Muscle of arm (tissue), 12 donors: ENCODE measurements around the gene KAT2B. TPM values are rescaled to one million over a fixed set of nuclear protein-coding genes. Genes with fewer than 3 reads are reported as not detected.
A peak's percentile ranks its signal among the peaks of the same experiment; 100 is the strongest.

Source experiments
- DNase-seq: peaks from one replicate; pipeline ENCODE4 v3.0.0-alpha.2; 2013
- polyA plus RNA-seq, 12 donors: library from polyadenylated mRNA; unstranded; fragments of 120-200 nt; gene quantifications; one replicate each; pipeline ENCODE4 v1.2.1, GENCODE V29; 2013; ENCODE audit not compliant: insufficient read length in 12 of 12

The KAT2B gene
- polyA plus RNA-seq, 12 donors: 15.4 to 31.3 (median 25.7) TPM; not detected in 1

DNA sequence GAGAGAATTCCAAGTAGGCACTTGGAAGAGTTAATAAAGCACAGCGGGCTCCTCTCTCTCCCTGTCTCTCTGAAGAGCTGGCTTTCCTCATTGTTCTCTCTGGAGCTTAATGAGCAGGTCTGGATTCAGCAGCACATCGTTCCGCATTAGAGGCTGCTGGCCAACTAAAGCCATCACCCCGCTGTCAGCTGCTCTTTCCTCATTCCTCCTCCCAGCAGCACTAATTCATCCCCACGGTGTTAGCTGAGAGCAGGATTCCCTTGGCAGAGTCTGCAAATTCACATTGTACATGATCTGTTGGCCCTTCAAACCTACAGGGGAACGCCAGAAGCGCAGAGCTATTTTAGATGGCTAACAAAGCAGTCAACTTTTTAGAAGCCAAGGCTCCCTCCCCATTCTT lies 101.6 kb downstream of the KAT2B start:
- peak; percentile 90 for DNase-seq

DNA sequence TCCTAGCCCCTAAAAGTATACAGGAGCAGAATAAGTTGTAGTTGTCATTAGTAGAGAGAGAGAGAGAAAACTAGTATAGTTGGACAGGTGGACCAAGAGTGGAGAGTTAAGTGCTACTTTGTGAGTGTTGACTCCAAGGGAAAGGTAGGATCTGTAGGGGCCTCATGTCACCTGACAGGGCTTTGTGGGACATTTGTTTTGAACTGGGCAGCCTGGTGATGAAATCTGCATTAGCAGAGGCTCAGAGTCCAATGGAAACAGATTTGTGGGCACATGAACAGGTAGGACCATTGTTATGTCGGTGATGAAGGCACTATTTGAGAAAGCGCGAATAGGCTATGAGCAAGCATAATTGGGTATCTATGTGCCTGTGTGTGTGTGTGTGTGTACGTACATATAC lies 102.3 kb downstream of the KAT2B start:
- no peak for DNase-seq

DNA sequence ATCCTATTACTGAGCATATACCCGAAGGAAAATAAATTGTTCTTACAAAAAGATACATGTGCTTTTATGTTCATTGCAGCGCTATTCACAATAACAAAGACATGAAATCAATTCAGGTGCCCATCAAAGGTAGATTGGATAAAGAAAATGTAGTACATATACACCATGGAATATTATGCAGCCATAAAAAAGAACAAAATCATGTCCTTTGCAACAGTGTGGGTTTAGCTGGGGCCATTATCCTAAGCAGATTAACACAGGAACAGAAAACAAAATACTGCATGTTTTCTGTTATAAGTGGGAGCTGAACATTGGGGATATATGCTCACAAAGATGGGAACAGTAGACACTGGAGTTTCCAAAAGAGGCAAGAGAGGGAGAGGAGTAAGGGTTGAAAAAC lies 103.3 kb downstream of the KAT2B start:
- DNase-seq: no peak

DNA sequence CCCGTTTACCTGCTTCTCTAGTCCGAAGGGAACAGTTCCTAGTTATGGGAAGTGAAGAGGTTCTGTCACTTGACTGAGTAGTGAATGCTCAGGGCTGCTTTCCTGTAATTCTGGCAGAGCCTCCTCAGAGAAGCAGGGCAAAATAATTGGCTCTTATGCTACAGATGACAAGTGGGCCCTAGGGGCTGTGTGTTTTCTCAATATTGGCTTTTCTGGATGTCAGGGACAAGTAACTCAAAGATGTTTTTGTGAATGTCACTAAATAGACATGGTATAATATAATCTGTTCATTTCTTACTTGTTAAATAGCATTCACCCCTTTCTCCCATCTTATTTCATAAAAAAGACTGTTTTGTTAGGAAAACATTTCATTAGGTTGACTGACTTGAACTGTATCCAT lies 105.6 kb downstream of the KAT2B start:
- DNase-seq: no peak

DNA sequence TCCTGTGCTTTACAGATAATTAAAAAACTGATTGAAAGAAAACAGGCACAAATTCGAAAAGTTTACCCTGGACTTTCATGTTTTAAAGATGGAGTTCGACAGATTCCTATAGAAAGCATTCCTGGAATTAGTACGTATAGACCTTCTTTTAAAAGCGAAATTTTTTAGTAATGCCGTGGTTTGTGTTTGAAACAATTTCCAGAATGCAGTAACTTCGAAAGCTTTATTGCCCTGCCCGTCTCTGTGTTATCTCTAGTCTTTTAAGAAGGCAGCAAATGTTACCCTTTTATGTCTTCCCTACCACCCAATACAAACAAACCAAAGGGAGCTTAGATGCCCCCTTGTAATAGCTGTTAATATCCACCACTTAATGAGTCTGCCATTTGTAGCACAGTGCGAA lies 106.1 kb downstream of the KAT2B start:
- no peak for DNase-seq

DNA sequence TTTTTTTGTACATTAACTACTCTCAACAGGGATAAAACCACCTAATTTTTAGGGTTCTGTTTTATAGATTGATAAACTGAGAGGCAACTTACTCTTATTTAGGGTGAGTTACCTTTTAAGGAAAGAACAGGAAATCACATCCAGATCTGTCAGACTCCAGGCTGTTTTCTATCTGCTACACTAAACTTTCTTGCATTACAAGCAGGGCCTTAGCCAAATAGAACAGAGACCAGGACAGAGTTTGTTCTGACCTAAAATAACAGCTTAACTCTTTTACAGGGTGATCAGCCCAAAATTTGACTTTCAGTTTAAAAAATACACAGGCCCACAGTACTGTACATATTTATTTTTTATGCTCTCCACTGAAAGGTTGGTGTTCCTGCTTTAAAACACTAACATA lies 107.1 kb downstream of the KAT2B start:
- no peak for DNase-seq

DNA sequence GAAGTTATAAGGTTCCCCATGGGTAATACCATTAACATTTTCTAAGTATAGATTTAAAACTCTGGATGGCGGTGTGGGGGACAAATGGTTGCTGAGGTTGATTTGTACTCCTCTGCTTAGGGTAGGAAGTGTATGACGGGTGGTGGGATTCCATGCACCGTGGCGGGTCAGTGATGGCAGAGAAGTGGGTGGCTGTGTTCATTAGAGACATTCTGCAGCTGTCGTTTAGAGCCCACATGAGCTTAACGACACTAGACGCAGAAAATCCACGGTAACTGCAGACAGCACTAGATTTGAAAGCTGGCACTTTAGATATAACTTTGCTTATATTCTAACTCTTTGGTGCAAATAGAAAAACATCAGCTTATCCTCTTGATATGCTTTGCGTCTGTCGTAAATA lies 108.2 kb downstream of the KAT2B start:
- no peak for DNase-seq

DNA sequence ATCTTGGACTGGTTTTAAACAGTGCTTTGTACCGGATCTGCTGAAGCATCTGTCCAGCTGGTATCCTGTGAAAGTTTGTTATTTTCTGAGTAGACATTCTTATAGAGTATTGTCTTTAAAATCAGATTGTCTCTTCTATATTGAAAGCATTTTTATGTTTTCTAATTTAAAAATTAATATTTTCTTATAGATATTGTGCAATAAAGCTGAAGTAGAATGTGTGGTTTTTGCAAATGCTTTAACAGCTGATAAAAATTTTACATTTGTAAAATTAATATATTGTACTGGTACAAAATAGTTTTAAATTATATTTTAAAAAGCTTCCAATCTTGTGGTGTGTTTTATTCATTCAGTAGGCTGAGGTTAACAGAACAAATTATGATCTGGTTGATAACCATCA lies 113.8 kb downstream of the KAT2B start:
- no peak for DNase-seq

DNA sequence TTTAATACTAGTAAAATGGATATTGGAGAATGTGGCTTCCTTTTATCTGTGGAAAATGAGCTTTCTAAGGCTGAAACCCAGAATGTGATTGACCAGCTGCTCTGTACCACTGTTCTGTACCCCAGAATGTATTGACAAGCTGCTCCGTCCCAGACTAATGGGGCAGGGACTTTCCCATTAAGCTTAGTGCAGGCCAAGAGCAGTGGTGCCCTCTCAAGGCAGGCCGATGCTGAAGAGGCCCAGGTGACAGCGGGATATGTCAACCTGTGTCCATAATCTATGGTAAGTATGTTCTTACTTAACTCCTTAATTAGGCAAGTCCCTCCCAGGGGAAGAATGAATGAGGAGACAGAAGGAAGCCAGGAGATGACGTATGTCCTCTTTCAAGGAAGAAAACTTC lies 114.7 kb downstream of the KAT2B start:
- no peak for DNase-seq

DNA sequence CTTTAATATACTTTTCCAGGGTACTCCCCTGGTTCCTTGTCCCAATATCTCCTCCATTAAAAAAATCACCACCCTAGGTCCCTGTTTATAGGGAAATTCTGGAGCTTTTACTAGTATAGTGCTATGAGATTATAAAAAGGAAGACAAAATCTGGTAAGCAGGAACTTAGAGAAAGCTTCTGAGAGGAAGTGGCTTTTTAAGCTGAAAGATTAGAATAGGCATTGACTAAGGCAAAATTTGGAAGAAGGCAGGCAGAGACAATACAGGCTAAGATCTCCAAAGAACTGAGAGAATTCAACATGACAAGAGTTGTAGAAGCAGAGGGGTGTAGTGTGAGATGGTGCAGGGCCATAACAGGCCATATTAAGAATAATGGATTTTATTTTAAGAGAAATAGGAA lies 120.0 kb downstream of the KAT2B start:
- no peak for DNase-seq

DNA sequence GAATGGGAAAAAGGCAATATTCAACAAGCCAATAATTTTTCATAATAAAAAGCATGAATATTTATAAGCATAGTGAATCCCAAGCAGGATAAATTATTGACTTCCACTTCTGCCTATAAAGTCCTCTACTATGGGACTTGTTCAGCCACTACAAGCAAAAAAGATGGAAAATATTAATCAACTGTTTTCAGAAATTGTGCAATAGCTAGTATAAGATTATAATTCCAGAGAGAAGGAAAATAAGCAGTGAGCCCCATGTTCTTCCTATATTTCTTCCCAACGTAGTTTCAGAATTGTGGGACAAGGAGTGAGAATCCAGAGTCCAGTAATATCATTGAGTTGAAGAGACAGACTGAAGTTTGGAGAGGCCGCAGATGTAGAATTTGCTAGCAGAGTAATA lies 121.5 kb downstream of the KAT2B start:
- DNase-seq: no peak

DNA sequence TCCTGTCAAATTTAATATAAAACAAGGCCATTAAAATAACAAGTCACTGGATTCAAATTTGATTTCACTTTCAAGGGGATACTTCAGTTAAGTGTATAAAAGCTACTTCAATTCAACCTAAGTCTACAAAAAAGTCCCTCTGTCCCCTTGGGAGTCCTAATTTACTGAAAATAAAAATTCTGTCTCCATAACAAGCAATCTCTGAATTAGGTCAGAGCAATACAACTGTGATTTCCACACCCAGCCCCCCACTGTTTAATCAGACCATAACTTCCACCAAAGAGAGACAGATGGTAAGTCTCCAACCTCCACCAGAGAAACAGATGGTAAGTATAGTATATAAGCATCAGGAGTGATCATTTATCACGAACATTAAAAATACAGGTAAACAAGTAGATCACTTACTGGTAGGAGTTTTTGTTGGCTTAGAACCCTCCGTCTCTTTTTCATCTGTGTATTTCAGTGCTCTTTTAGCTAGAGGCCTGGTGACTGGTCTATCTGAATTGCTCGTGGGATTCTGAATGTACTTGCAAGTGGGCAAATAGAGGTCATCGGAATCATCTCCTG lies 133.7 kb downstream of the KAT2B start:
- no peak for DNase-seq

DNA sequence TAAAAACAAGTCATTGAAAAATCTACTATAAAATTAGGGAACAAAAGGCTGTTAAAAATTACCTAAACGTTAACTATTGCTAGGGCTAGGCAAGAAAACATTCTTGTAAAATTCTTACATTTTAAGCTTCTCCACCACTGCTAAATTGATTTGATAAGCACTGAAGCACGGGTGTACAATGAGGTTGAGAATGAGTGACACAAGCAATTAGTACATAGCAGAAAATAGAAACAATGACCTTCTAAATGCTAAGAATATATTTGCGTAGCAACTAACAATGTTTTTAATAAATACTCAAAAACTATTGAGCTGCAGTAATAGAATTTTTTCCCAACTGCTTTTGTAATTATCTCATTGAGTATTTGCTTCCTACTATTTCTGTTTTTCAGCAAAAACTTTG lies 141.0 kb downstream of the KAT2B start:
- DNase-seq: no peak

DNA sequence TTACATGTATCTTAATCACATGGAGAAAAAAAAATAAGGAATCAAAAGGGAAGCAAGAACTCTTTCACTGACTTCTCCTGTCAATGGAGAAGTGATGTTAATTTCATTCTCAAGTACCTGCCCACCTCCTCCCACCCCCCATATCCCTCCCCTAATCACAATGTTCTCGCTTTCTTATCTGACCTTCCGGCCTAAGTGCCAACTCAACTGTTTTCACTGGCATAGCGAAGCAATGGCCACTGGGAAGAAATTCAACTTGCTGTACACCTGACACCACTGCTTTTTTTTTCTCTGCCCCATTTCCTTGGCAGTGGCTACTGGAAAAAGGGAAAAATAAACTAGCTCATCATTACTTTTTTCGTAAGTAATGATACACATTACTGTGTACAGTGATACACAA lies 142.0 kb downstream of the KAT2B start:
- no peak for DNase-seq

DNA sequence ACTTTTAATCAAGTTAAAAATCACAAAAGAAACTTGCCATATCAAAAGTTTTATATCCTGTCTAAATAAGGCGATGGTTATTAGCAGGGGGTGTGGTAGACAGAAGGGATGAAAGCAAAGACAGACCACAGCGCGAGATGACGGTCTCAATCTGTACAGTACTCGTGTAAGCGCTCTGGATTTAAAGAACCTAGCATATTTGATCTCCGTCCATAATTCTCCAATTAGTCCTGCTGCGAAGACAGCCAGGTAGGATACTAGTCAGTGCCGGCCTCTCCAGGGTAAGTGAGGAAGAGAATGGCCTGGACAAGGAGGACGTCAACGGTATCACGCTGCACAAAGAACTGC lies 145.1 kb downstream of the KAT2B start:
- no peak for DNase-seq

DNA sequence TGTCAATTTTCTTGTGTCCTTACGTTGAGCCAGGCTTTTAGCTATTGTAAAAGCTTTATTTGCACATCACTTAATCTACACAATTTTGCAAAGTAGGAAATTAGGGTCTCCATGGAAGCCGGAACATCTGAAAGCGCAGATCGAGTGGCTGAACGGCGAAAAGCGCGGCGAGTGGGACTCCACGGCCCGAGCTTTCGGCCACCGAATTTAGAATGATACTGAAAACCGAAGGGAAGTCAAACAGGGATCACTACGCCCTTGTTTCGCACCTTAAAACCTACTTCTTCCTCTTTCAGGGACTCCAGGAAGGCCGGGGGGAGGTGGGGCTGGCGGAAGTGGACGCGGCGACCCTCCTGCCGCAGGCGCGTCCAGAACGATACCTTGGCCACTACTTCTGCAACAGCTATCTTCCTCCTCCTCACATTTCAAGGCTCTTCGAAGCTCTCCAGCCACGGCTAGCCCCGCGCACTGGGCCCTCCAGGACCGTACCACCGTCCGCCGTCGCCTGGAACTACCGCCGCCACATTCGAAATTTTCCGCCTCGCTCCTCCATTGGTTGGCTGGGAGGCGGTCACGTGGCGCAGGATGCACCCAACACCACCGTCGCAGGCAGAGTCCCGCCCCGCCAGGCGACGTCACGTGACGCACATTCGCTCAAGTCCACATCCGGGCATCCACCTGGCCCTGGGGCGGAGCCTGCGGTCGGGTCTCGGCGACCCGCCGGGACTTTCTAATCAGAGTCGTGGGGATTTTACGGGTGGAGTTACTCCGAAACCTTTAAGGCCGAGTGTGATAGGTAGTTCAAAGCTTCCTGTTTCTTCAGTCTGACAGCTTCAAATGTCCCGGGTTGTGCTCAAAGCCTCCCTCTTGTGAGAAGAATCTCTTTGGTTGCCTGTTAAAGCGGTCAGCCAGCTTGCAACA lies 145.7 kb downstream of the KAT2B start, which contains the start of gene SGO1:
TSS of gene SGO1 (minus strand) at position 528 of the 921 bp plus-strand sequence. CDS start 2,179 bp downstream, outside the sequence.
- peak; percentile 99 for DNase-seq

DNA sequence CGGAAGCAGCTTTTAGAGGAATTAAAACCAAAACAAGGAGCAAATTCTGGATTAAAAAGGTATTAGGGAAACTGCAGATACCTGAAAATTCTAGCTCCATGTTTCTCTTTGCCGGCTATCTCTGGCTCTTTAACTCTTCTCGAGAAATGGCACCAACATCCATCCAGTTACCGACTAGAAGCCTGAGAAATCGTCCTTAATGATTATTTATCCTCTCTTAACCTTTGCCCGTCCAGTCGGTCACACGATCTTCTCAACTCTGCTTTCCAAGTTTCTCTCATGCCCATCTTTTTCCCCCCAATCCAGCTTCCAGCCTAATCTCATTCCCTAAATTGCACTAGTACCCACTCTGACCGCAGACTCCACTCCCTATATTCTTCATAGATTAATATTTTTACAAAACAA lies 146.4 kb downstream of the KAT2B start:
- no peak for DNase-seq

DNA sequence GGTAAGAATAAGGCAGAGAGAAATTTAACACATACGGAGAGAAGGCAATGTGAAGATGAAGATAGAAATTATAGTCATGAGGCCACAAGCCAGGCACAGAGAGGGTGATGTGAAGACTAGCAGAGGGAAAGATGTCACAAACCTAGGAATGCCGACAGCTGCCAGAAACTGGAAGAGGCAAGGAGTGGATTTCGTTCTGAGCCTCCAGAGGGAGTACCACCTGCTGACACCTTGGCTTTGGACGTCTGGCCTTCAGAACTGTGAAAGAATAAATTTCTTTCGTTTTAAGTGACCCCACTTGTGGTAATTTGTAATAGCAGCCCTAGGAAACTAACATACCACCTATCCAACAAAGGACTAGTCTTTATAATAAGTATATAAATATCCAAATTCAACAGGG lies 150.7 kb downstream of the KAT2B start:
- no peak for DNase-seq

DNA sequence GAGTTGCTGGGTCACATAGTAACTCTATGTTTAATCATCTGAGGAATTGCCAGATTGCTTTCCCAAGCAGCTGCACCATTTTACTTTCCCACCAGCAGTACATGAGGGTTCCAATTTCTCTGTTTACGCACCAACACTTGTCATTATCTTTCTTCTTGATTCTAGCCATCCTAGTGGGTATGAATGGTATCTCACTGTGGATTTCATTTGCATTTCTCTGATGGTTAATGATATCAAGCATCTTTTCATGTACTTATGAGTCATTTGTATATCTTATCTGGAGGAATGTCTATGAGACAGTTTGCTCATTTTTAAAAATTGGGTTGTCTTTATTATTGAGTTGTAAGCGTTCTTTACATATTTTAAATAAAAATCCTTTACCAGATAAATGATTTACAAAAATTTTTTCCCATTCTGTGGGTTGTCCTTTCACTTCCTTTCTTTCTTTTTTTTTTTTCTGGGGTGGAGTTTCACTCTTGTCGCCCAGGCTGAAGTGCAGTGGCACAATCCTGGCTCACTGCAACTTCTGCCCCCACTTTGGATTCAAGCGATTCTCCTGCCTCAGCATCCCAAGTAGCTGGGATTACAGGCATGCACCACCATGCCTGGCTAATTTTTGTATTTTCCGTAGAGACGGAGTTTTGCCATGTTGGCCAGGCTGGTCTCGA lies 154.7 kb downstream of the KAT2B start:
- DNase-seq: no peak

DNA sequence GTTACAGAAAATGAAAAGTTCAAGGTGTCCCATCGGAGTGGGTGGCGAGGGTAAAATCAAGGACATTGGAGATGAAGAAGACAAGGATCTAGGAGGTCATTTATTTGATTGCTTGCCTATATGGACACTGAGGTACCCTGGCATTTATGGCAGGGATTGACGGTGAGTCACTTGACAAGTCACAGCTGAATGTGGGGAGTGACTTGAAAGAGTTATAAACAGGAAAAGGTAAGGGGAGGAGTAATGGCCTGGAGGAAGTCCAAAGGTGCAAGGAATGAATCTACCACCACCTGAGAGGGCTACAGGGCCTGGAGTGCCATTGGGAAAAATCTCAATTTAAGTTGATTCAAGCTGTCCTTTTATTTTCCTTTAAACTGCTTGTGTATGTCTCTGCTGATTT lies 157.5 kb downstream of the KAT2B start:
- no peak for DNase-seq

DNA sequence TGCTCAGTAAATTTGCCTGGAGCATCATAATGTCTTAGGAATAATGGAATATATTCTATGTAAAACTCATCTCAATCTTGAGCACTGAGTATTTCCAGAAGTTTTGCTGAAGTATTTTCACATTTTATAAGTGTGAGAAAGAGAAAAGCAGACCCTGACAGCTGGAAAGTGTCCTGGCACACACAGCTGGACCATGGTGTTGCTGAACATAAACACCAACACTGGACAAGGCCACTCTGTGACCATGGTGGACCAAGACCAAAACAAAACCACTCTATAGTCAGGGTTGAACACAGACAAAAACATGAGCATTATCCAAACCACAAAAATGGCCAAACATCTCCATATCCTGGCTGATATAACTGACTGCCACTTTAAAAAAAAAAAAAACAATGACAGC lies 160.9 kb downstream of the KAT2B start:
- DNase-seq: no peak
